Mononuclear cell (primary cell): ENCODE data around the gene MALRD1. TPM values are rescaled to one million over a fixed set of nuclear protein-coding genes. Genes with fewer than 3 reads are reported as not detected.
"Not testable (repeated sequence)": the region's sequence is repeated elsewhere in the genome, so short reads cannot be mapped to it uniquely, and the experiment has no call there.

Experiments used
- H3K27me3 ChIP-seq: 2 replicates; pipeline ENCODE4 v1.6.0; 2011; ENCODE audit warnings: low read length, control low read depth; ENCODE audit not compliant: insufficient read depth
- H3K4me1 ChIP-seq: 2 replicates; pipeline ENCODE4 v1.5.1; 2011; ENCODE audit warnings: mild to moderate bottlenecking, low read length, control low read depth; ENCODE audit not compliant: insufficient read depth
- H3K4me3 ChIP-seq: 2 replicates; pipeline ENCODE4 v1.5.1; 2011; ENCODE audit warnings: mild to moderate bottlenecking, low read length, moderate library complexity
- H3K9me3 ChIP-seq: 2 replicates; pipeline ENCODE4 v1.5.1; 2011; ENCODE audit warnings: low read depth, mild to moderate bottlenecking, control low read depth, low read length
- total RNA-seq: library from RNA; depleted of rRNA; stranded (reverse); fragments of >200 nt; gene quantifications from one replicate; pipeline ENCODE4 v1.2.3, GENCODE V29; 2012

The MALRD1 gene
- total RNA-seq, 1 donor = not detected

DNA sequence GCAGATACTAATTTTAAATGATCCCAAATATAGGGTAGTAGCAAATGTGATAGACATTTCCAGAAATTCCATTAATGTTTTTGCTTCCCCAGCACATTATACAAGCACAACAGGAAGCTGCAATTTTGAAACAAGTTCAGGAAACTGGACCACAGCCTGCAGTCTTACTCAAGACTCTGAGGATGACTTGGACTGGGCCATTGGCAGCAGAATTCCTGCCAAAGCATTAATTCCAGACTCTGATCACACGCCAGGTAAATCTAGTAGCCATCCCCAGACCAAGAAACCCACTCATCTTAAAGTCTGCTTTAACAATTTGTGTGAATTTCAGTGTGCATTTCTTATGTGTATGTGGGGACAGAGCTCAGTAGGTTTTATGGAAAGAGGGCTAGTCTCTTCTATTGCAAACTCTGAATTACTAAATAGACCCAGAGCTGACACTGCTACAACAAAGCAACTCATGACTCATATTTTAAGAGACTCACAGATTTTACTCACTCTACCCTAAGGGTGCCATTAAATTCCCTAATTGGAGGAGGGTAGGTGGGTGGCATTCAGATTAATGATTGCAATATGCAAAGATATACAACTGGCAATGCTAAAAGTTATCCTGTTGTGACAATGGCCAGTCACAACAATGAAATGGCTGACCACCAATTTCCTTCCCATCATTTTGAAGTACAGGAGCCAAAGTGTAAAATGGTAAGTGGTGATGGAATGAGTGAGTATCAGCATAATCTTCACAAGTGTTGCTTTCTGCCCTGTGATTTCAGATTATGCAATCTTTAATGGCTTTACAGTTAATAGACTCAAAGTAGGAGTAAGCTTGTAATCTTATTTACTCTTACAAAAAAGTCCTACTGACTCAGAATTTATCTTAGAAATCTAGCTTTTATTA lies 450.0 kb downstream of the MALRD1 start:
- H3K4me1 ChIP-seq = no peaks in the 10 kb centered on the region
- H3K4me3 ChIP-seq = no peak overlapping the region
- no peaks in the 10 kb centered on the region for H3K27me3 ChIP-seq
- H3K9me3 ChIP-seq = no peaks in the 10 kb centered on the region

DNA sequence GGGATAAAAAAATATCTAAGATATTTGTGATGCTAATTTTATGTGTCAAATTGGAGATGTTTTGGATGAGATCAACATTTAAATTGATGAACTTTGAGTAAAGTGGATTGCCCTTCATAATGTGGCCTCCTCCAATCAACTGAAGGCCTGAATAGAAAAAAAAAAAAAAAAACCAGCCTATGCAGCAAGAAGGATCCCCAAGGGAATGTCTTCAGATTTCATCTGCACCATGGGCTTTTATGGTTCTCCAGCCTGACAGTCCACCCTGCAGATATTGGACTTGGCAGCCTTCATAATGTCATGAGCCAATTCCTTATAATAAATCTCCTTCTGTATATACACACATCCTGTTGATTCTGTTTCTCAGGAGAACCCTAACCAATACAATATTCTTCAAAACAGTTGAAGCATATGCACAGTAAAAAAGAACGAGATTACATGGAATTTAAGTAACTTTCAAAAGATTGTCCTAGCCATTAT lies 450.7 kb downstream of the MALRD1 start:
- H3K27me3 ChIP-seq = no peaks in the 10 kb centered on the region
- no peaks in the 10 kb centered on the region for H3K4me1 ChIP-seq
- no peaks in the 10 kb centered on the region for H3K9me3 ChIP-seq
- no peak overlapping the region for H3K4me3 ChIP-seq

- no peak overlapping the region for H3K4me3 ChIP-seq
- no peaks in the 10 kb centered on the region for H3K9me3 ChIP-seq
- H3K4me1 ChIP-seq = no peaks in the 10 kb centered on the region
- no peaks in the 10 kb centered on the region for H3K27me3 ChIP-seq
These were observed 452.4 kb downstream of the MALRD1 start for GRCh38 chr10:19500959-19501358.

DNA sequence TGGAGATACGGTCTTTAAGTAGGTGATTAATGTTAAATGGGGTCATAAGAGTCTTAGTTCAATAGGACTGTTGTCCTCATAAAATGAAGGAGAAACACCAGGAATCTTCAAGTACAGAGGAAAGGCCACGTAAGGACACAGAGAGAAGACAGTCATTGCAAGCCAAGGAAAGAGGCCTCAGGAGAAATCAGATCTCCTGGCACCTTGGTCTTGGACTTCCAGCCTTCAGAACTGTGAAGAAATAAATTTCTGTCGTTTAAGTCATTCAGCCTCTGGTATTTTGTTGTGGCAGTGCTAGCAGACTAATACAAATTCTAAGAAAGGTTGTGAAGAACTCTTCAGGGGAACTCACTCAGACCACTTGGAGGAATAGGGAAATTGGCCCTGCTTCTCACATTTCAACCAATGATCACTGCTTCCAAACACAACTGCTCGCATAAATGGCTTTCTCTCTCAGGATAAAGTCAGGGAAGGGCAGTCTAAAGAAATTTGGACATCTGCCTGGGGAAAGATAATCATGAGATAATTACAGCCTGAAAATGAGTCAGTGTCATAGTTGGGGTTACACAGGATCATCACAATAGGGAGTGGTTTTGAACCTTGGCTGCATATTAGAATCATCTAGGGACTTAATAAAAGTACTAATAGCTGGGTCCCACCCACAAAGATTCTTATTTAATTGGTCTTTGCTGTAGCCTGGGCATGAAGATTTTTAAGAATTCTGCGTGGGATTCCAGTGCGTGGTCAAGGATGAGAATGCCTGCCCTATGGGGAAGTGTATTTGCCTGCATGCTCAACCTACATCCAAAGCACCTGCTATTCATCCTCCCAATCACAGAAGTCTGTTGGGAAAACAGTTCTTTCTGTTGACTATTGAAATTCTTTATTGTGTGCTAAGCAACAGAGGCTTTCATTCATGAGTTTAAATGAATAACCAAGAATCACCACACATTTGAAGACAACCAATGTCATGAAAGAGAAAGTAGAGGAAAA lies 457.0 kb downstream of the MALRD1 start:
- no peaks in the 10 kb centered on the region for H3K9me3 ChIP-seq
- H3K4me3 ChIP-seq = no peak overlapping the region
- no peaks in the 10 kb centered on the region for H3K4me1 ChIP-seq
- no peaks in the 10 kb centered on the region for H3K27me3 ChIP-seq

- H3K9me3 ChIP-seq, H3K4me3 ChIP-seq, H3K4me1 ChIP-seq, H3K27me3 ChIP-seq: not testable (repeated sequence)
These were observed 461.6 kb downstream of the MALRD1 start for GRCh38 chr10:19510005-19510732.

GRCh38 chr10:19518109-19518508 lies 469.5 kb downstream of the MALRD1 start:
- Histone ChIP-seq H3K4me1 (no peaks in the 10 kb centered on the region), H3K9me3 (no peaks in the 10 kb centered on the region), H3K4me3 (no peak overlapping the region), H3K27me3 (no peaks in the 10 kb centered on the region)

DNA sequence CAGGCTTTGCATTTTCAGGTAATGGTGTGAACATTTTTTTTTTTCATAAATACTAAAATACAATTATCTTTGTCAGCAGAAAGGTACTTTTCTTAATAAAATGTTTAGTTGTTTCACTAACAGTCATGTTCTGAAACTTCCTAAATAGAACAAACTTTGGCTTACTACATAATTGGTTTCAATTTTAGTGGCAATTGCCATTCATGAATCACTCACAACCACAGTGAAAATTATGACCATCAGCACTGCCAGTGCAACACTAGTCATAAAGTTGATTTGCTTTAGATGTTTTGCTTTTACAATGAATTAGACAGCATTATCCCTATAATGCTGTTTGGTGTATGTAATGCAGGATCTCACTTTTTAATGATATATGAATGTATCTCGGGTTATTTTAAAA lies 470.0 kb downstream of the MALRD1 start:
- Histone ChIP-seq H3K9me3 (no peaks in the 10 kb centered on the region), H3K4me3 (no peak overlapping the region), H3K27me3 (no peaks in the 10 kb centered on the region), H3K4me1 (no peaks in the 10 kb centered on the region)

DNA sequence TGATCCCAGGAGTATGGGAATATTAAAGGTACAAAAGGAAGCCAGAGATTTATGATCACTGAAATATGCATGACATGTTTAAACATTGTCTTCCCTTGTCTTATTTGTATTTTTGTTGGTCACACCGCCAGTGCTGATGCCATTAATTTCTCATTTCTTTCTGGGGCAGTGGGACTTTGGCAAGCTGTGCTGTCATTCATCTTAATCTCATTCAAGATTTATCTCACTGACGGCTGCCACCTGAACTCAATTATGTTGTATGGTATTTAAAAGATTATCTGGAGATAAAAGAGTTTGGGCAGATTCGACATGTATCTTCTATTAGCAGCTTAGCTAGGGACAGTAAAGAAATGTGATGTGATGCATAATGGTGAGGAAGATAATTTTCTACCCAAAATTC lies 482.7 kb downstream of the MALRD1 start:
- Histone ChIP-seq H3K9me3 (no peaks in the 10 kb centered on the region), H3K4me3 (no peak overlapping the region)

GRCh38 chr10:19532411-19532810 lies 483.8 kb downstream of the MALRD1 start:
- no peaks in the 10 kb centered on the region for H3K9me3 ChIP-seq
- no peaks in the 10 kb centered on the region for H3K27me3 ChIP-seq
- H3K4me1 ChIP-seq = no peaks in the 10 kb centered on the region
- no peak overlapping the region for H3K4me3 ChIP-seq

More for the DNA sequence above, 482.7 kb downstream of the MALRD1 start:
- Histone ChIP-seq H3K4me1 (no peaks in the 10 kb centered on the region), H3K27me3 (no peaks in the 10 kb centered on the region)

- H3K27me3 ChIP-seq = no peaks in the 10 kb centered on the region
- no peak overlapping the region for H3K4me3 ChIP-seq
- H3K9me3 ChIP-seq = no peaks in the 10 kb centered on the region
- no peaks in the 10 kb centered on the region for H3K4me1 ChIP-seq
These were observed 492.7 kb downstream of the MALRD1 start for GRCh38 chr10:19541299-19541698.

DNA sequence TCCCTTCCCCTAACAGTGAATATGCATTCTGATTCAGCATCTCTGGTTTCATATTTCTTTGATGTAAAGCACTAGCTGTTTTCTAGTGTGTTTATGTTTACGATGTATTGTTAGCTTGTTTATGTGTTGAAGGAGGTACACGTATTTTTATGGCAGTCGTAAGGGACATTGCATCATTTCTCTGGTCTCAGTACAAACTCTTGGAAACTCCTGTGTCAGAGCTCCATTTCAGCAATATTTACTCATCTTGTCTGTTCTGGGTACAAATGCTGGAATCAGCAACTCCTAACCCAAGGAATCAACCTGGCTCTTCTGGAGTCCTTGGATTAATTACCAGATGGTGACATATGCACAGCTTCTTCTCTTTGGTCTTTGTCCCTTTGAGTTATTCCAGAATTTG lies 497.6 kb downstream of the MALRD1 start:
- H3K4me1 ChIP-seq = no peaks in the 10 kb centered on the region
- H3K27me3 ChIP-seq = no peaks in the 10 kb centered on the region
- no peaks in the 10 kb centered on the region for H3K9me3 ChIP-seq
- no peak overlapping the region for H3K4me3 ChIP-seq

DNA sequence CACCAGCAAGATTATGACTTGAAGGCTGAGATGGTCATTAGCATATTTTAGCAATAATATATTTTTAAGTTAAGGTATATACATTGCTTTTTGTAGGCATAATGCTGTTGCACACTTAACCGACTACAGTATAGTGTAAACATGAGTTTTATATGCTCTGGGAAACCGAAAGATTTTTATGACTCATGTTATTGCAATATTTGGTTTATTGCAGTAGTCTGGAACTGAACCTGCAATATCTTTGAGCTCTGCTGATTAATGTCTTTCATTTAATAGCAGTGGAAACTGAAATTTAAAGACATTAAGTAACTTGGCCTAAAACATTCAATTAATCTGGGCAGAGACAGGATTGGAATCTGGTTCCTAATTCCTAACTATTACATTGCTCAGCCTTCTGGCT lies 500.9 kb downstream of the MALRD1 start:
- Histone ChIP-seq H3K4me3 (no peak overlapping the region), H3K27me3 (no peaks in the 10 kb centered on the region), H3K9me3 (no peaks in the 10 kb centered on the region), H3K4me1 (no peaks in the 10 kb centered on the region)

DNA sequence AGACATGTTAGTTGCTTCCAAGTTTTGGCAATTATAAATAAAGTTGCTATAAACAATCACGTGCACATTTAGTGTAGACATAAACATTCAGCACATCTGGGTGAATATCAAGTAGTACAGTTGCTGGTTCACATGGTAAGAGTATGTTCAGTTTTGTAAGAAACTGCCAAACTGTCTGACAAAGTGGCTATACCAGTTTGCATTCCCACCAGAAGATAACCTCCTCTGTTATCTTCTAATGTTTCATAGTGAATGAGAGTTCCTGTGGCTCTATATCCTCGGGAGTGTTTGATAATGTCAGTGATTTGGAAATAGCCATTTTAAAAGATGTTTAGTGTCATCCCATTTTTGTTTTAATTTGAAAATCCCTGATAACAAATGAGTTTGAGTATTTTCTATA lies 508.1 kb downstream of the MALRD1 start:
- H3K4me1 ChIP-seq = no peaks in the 10 kb centered on the region
- no peaks in the 10 kb centered on the region for H3K27me3 ChIP-seq
- H3K9me3 ChIP-seq = no peaks in the 10 kb centered on the region
- H3K4me3 ChIP-seq = no peak overlapping the region

- H3K4me1 ChIP-seq = no peaks in the 10 kb centered on the region
These were observed 512.6 kb downstream of the MALRD1 start for GRCh38 chr10:19561181-19561580.

More at GRCh38 chr10:19561181-19561580, 512.6 kb downstream of the MALRD1 start:
- Histone ChIP-seq H3K27me3 (no peaks in the 10 kb centered on the region), H3K4me3 (no peak overlapping the region), H3K9me3 (no peaks in the 10 kb centered on the region)
